ENCODE results near the gene CLSTN1.
"Not testable (repeated sequence)": the region's sequence is repeated elsewhere in the genome, so short reads cannot be mapped to it uniquely, and the experiment has no call there.

Gene CLSTN1

GRCh38 chr1:9715536-9716226 lies 108.1 kb downstream of the CLSTN1 start:
- Mint-ChIP-seq H3K27me3 (ENCODE audit: low read depth) (no peaks in the 10 kb centered on the region), H3K36me3 (ENCODE audit: low read depth) (no peaks in the 10 kb centered on the region), H3K4me3 (no peak overlapping the region), H3K9me3 (no peaks in the 10 kb centered on the region), H3K4me1 (no peaks in the 10 kb centered on the region), H3K27ac (no peak overlapping the region)
- no peak for TF ChIP-seq CTCF (IDR thresholded peaks at IDR 0.05; ENCODE audit: unreplicated experiment in 3 of 3)

- Mint-ChIP-seq H3K27ac (no peak overlapping the region), H3K4me3 (no peak overlapping the region), H3K9me3 (no peaks in the 10 kb centered on the region), H3K36me3 (ENCODE audit: low read depth) (no peaks in the 10 kb centered on the region), H3K4me1 (no peaks in the 10 kb centered on the region), H3K27me3 (ENCODE audit: low read depth) (no peaks in the 10 kb centered on the region)
- no peak for TF ChIP-seq CTCF (IDR thresholded peaks at IDR 0.05; ENCODE audit: unreplicated experiment in 3 of 3)
Measured at GRCh38 chr1:9714257-9714718, 109.5 kb downstream of the CLSTN1 start.

- H3K9me3 Mint-ChIP-seq; H3K36me3 Mint-ChIP-seq (ENCODE audit: low read depth); H3K27ac Mint-ChIP-seq; H3K4me1 Mint-ChIP-seq; H3K4me3 Mint-ChIP-seq; H3K27me3 Mint-ChIP-seq (ENCODE audit: low read depth): not testable (repeated sequence)
Measured at GRCh38 chr1:9712767-9713166, 111.0 kb downstream of the CLSTN1 start.

- no peak overlapping the region for H3K27ac Mint-ChIP-seq
- TF ChIP-seq CTCF (IDR thresholded peaks at IDR 0.05; ENCODE audit: unreplicated experiment in 3 of 3): no peak
Measured at GRCh38 chr1:9711466-9712020, 112.2 kb downstream of the CLSTN1 start.

GRCh38 chr1:9710037-9710436 lies 113.7 kb downstream of the CLSTN1 start:
- H3K27me3 Mint-ChIP-seq (ENCODE audit: low read depth): no peaks in the 10 kb centered on the region
- no peak overlapping the region for H3K27ac Mint-ChIP-seq
- no peak overlapping the region for H3K4me3 Mint-ChIP-seq
- no peak for TF ChIP-seq CTCF (IDR thresholded peaks at IDR 0.05; ENCODE audit: unreplicated experiment in 3 of 3)
- H3K36me3 Mint-ChIP-seq (ENCODE audit: low read depth): no peaks in the 10 kb centered on the region
- H3K4me1 Mint-ChIP-seq: no peaks in the 10 kb centered on the region
- H3K9me3 Mint-ChIP-seq: no peaks in the 10 kb centered on the region

More at GRCh38 chr1:9711466-9712020, 112.2 kb downstream of the CLSTN1 start:
- no peaks in the 10 kb centered on the region for H3K4me1 Mint-ChIP-seq
- no peaks in the 10 kb centered on the region for H3K27me3 Mint-ChIP-seq (ENCODE audit: low read depth)
- no peaks in the 10 kb centered on the region for H3K36me3 Mint-ChIP-seq (ENCODE audit: low read depth)
- H3K9me3 Mint-ChIP-seq: no peaks in the 10 kb centered on the region
- no peak overlapping the region for H3K4me3 Mint-ChIP-seq

- H3K4me3 Mint-ChIP-seq: no peak overlapping the region
- no peak overlapping the region for H3K27ac Mint-ChIP-seq
- no peaks in the 10 kb centered on the region for H3K4me1 Mint-ChIP-seq
- H3K27me3 Mint-ChIP-seq (ENCODE audit: low read depth): peaks cover 5% of the 10 kb centered on the region
- no peak for TF ChIP-seq CTCF (IDR thresholded peaks at IDR 0.05; ENCODE audit: unreplicated experiment in 3 of 3)
- H3K36me3 Mint-ChIP-seq (ENCODE audit: low read depth): no peaks in the 10 kb centered on the region
- peaks cover 2% of the 10 kb centered on the region for H3K9me3 Mint-ChIP-seq
Measured at GRCh38 chr1:9706178-9706577, 117.6 kb downstream of the CLSTN1 start.
